GM21529 (cell line): ENCODE results near the gene KSR1.
"Not testable (repeated sequence)": the region's sequence is repeated elsewhere in the genome, so short reads cannot be mapped to it uniquely, and the experiment has no call there.

Experiments used
- ATAC-seq: cut with Tn5 transposase; IDR thresholded peaks from one replicate; pipeline ENCODE4 v1.9.1; 2021; ENCODE audit not compliant: unreplicated experiment

The KSR1 gene

GRCh38 chr17:27670791-27671590 is 214.7 kb downstream of the KSR1 start:
- ATAC-seq: no peak

- no peak for ATAC-seq
Measured at GRCh38 chr17:27671591-27671910, 215.3 kb downstream of the KSR1 start.

DNA sequence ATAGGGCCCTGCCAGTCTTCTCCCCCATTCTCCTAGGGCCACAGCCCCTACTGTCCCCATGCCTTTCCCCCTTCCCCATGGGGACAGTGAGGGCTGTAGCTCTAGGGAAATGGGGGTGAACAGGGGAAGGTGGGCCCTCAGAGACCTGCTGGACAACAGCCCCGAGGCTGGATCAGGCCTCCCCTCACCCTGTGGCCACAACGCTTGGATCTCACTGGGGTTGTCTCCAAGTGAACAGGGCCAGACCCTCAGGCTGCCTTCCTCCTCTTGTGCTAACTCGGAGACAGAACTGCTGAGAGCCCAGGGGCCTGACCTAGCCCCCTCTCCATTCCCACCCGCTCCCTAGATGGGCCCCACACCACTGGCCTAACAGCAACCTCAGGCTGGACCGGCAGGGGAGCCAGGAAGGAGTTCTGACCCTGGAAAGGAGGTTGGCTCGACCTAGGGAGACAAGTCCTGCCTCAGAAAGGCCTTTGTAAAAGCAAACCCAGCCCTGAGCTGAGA is 215.8 kb downstream of the KSR1 start:
- ATAC-seq: not testable (repeated sequence)

DNA sequence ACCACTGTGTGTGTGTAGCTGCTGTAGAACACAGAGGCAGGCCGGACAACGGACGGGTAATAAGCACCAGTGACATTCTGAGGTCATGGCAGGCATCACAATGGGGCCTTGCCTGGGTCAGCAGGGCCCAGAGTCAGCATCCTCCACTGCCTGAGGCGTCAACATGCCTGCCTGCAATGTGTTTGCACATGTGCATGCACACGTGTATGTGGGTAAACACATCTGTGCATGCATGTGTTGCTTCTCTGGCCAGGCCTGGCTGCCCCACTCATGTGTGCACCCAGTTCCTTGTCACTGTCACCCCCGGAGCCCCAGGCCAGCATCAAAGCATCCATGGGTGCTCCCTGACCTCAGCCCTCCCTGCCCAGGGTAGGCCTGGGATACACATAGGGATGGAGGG is 218.1 kb downstream of the KSR1 start:
- ATAC-seq: no peak
